Left hindlimb (tissue), 1 donor: ENCODE results near the gene EFCAB7.

Experiments
- DNase-seq: peaks from one replicate; pipeline ENCODE4 v3.0.0-alpha.2; 2018

EFCAB7 gene

GRCh38 chr1:63603810-63604209 lies 80.5 kb downstream of the EFCAB7 start:
- DNase-seq = no peak

- DNase-seq = no peak
These were observed 84.0 kb downstream of the EFCAB7 start for GRCh38 chr1:63607322-63607721.

GRCh38 chr1:63611231-63611630 lies 87.9 kb downstream of the EFCAB7 start:
- DNase-seq = no peak

GRCh38 chr1:63612564-63612963 lies 89.2 kb downstream of the EFCAB7 start:
- DNase-seq = no peak

- no peak for DNase-seq
These were observed 89.6 kb downstream of the EFCAB7 start for GRCh38 chr1:63612971-63613370.

GRCh38 chr1:63615768-63616420 lies 92.6 kb downstream of the EFCAB7 start:
- DNase-seq = no peak

- DNase-seq = no peak
These were observed 94.1 kb downstream of the EFCAB7 start for GRCh38 chr1:63617450-63617849.

- no peak for DNase-seq
These were observed 94.7 kb downstream of the EFCAB7 start for GRCh38 chr1:63618011-63618410.

GRCh38 chr1:63619558-63619957 lies 96.2 kb downstream of the EFCAB7 start:
- DNase-seq = no peak

- no peak for DNase-seq
These were observed 97.3 kb downstream of the EFCAB7 start for GRCh38 chr1:63620671-63621070.

- no peak for DNase-seq
These were observed 97.8 kb downstream of the EFCAB7 start for GRCh38 chr1:63621075-63621474.

GRCh38 chr1:63621698-63622097 lies 98.4 kb downstream of the EFCAB7 start:
- DNase-seq = no peak
